KMS-11 (cell line): ENCODE measurements around the gene ESPNL.
"Not testable (repeated sequence)": the region's sequence is repeated elsewhere in the genome, so short reads cannot be mapped to it uniquely, and the experiment has no call there.

Experiments
- H2AFZ ChIP-seq: fragments of 200-600 bp; sonication (generic); 2 replicates; pipeline ENCODE4 v1.6.1; 2016; ENCODE audit warnings: antibody characterized with exemption, mixed run types, low read depth
- H3K27ac ChIP-seq: fragments of 200-600 bp; sonication (generic); 2 replicates; pipeline ENCODE4 v1.6.1; 2016; ENCODE audit warnings: mild to moderate bottlenecking, mixed run types
- H3K27me3 ChIP-seq: fragments of 200-600 bp; sonication (generic); 2 replicates; pipeline ENCODE4 v1.6.1; 2017; ENCODE audit warnings: mild to moderate bottlenecking, low read depth, mixed run types, moderate library complexity; ENCODE audit not compliant: insufficient read depth
- H3K36me3 ChIP-seq: fragments of 200-600 bp; sonication (generic); 2 replicates; pipeline ENCODE4 v1.6.1; 2017; ENCODE audit warnings: mild to moderate bottlenecking, mixed run types; ENCODE audit not compliant: insufficient read depth
- H3K4me1 ChIP-seq: fragments of 200-600 bp; sonication (generic); 2 replicates; pipeline ENCODE4 v1.6.1; 2016; ENCODE audit warnings: mild to moderate bottlenecking, low read depth, mixed run types; ENCODE audit not compliant: poor library complexity, severe bottlenecking
- H3K4me2 ChIP-seq: fragments of 200-600 bp; sonication (generic); 2 replicates; pipeline ENCODE4 v1.7.0; 2016; ENCODE audit warnings: mild to moderate bottlenecking, mixed run types
- H3K4me3 ChIP-seq: fragments of 200-600 bp; sonication (generic); IDR thresholded peaks from 2 replicates; pipeline ENCODE4 v1.6.1; 2017; ENCODE audit warnings: low read depth, low read length, mixed read lengths; ENCODE audit not compliant: insufficient read depth
- H3K79me2 ChIP-seq: fragments of 200-600 bp; sonication (generic); 2 replicates; pipeline ENCODE4 v1.6.1; 2016; ENCODE audit warnings: low read depth, mixed run types; ENCODE audit not compliant: insufficient read depth
- H3K9ac ChIP-seq: fragments of 200-600 bp; sonication (generic); 2 replicates; pipeline ENCODE4 v1.6.1; 2016; ENCODE audit warnings: mild to moderate bottlenecking, mixed run types
- H4K20me1 ChIP-seq: fragments of 200-600 bp; sonication (generic); 2 replicates; pipeline ENCODE4 v1.6.1; 2016; ENCODE audit warnings: mild to moderate bottlenecking, mixed run types; ENCODE audit not compliant: insufficient read depth
- TF ChIP-seq, protein P1 (sequence below): fragments of 200-600 bp; sonication (generic); conservative IDR thresholded peaks from 2 replicates; pipeline ENCODE4 v1.6.1; 2017; ENCODE audit warnings: low read depth, mild to moderate bottlenecking, antibody characterized with exemption, low read length, moderate library complexity, mixed read lengths

ESPNL gene

GRCh38 chr2:238169048-238169707 is 69.0 kb downstream of the ESPNL start:
- H3K4me1 ChIP-seq = peaks cover 5% of the 10 kb centered on the region
- no peaks in the 10 kb centered on the region for H3K79me2 ChIP-seq
- no peaks in the 10 kb centered on the region for H3K36me3 ChIP-seq
- H3K4me3 ChIP-seq = no peak overlapping the region
- no peak overlapping the region for H3K27ac ChIP-seq
- TF ChIP-seq, protein P1, sequence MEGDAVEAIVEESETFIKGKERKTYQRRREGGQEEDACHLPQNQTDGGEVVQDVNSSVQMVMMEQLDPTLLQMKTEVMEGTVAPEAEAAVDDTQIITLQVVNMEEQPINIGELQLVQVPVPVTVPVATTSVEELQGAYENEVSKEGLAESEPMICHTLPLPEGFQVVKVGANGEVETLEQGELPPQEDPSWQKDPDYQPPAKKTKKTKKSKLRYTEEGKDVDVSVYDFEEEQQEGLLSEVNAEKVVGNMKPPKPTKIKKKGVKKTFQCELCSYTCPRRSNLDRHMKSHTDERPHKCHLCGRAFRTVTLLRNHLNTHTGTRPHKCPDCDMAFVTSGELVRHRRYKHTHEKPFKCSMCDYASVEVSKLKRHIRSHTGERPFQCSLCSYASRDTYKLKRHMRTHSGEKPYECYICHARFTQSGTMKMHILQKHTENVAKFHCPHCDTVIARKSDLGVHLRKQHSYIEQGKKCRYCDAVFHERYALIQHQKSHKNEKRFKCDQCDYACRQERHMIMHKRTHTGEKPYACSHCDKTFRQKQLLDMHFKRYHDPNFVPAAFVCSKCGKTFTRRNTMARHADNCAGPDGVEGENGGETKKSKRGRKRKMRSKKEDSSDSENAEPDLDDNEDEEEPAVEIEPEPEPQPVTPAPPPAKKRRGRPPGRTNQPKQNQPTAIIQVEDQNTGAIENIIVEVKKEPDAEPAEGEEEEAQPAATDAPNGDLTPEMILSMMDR = no peak
- no peak overlapping the region for H3K4me2 ChIP-seq
- no peaks in the 10 kb centered on the region for H3K27me3 ChIP-seq
- H3K9ac ChIP-seq = no peak overlapping the region
- no peak overlapping the region for H2AFZ ChIP-seq
- no peaks in the 10 kb centered on the region for H4K20me1 ChIP-seq

DNA sequence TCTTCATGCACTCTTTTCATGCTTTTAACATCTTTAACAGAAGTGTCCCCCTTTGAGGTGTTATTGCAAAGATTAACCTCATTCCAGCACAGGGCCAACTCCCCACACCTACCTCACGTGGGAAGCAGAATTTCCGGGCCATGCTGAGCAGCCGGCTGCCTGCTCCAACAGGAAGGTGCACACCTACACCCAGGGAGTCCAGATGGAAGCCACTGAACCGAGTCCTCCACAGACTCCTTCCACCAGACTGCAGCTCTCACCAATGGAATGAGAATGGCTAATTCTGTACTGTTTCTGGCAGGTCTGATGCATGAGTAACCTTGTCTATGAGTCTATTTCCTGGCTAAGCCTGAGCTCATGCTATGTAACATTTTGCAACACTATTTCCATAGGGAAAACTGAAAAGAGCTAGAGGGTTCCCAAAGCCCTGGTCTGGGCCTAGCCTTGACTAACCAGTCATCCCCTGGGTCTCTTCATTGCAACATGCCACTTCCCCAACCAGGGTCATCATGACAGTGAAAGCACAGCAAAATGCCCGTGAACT is 69.6 kb downstream of the ESPNL start:
- peaks cover 5% of the 10 kb centered on the region for H3K4me1 ChIP-seq

DNA sequence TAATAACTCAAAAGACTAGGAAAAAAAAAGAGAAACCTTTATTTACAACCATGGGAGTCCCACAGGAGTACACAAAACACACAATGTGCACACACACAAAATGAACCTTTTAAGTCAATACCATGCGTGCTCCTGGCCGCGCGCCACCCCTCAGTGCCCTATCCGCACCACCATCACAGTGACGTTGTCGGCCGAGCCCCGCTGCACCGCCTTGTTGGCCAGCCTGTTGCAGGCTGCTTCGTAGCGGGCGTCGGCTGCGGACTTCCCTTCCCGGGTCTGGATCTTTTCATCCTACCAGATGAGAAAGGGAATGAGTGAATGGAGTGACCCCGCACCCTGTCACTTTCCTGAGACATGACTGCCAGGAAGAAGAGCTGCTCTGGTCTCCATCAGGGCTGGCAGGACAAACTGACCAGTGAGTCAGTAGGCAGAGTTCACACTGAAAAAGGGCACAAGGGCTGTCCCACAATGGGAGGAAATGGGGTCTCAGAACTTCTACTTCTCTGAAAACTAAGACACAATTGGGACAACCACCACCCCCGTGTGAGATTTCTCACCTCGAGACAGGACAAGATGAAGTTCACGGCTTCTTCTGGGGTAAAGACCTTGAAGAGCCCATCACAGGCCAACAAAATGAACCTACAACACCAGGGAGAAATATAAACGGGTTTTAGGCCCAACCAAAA is 70.4 kb downstream of the ESPNL start:
- Histone ChIP-seq H3K9ac (no peak overlapping the region), H3K27ac (no peak overlapping the region)
- TF ChIP-seq, protein P1 = no peak

More for the DNA sequence above, 69.6 kb downstream of the ESPNL start:
- Histone ChIP-seq H3K27me3 (no peaks in the 10 kb centered on the region), H4K20me1 (no peaks in the 10 kb centered on the region), H2AFZ (no peak overlapping the region), H3K79me2 (no peaks in the 10 kb centered on the region), H3K4me3 (no peak overlapping the region), H3K4me2 (no peak overlapping the region), H3K27ac (no peak overlapping the region), H3K36me3 (no peaks in the 10 kb centered on the region), H3K9ac (no peak overlapping the region)
- TF ChIP-seq, protein P1 = no peak

DNA sequence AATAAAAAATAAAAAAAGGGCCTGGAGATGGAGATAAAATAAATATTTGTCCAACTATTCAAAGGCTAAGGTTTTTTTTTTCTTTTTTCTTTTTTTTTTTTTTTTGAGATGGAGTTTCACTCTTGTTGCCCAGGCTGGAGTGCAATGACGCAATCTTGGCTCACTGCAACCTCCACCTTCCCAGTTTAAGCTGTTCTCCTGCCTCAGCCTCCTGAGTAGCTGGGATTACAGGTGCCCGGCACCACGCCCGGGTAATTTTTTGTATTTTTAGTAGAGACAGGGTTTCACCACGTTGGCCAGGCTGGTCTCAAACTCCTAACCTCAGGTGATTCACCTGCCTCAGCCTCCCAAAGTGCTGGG is 70.9 kb downstream of the ESPNL start:
- not testable (repeated sequence) for H3K9ac ChIP-seq, H4K20me1 ChIP-seq, H3K4me1 ChIP-seq, H3K4me3 ChIP-seq, H3K4me2 ChIP-seq, H3K27ac ChIP-seq, H3K27me3 ChIP-seq, H2AFZ ChIP-seq, H3K36me3 ChIP-seq, H3K79me2 ChIP-seq

More for the DNA sequence above, 70.4 kb downstream of the ESPNL start:
- Histone ChIP-seq H3K4me1 (peaks cover 5% of the 10 kb centered on the region), H3K4me2 (no peak overlapping the region), H3K36me3 (no peaks in the 10 kb centered on the region), H4K20me1 (no peaks in the 10 kb centered on the region), H3K4me3 (no peak overlapping the region), H2AFZ (no peak overlapping the region), H3K79me2 (no peaks in the 10 kb centered on the region), H3K27me3 (no peaks in the 10 kb centered on the region)
